Measurements from ENCODE around the gene FGF12.

Gene FGF12

GRCh38 chr3:192651836-192652512 is 75.4 kb downstream of the FGF12 start:
- TF ChIP-seq CTCF (IDR thresholded peaks at IDR 0.05; ENCODE audit: low read length, missing control alignments) = no peak

GRCh38 chr3:192645437-192645836 is 81.9 kb downstream of the FGF12 start:
- no peak overlapping the region for H3K4me3 ChIP-seq (replicated peaks; ENCODE audit: low read depth, low read length)
- DNase-seq (ENCODE audit: low read depth) = no peak
- no peak for TF ChIP-seq CTCF (IDR thresholded peaks at IDR 0.05; ENCODE audit: low read length, missing control alignments)

More at GRCh38 chr3:192651836-192652512, 75.4 kb downstream of the FGF12 start:
- no peak overlapping the region for H3K4me3 ChIP-seq (replicated peaks; ENCODE audit: low read depth, low read length)
- no peak for DNase-seq (ENCODE audit: low read depth)

- no peak overlapping the region for H3K4me3 ChIP-seq (replicated peaks; ENCODE audit: low read depth, low read length)
- DNase-seq (ENCODE audit: low read depth) = no peak
- no peak for TF ChIP-seq CTCF (IDR thresholded peaks at IDR 0.05; ENCODE audit: low read length, missing control alignments)
Measured at GRCh38 chr3:192642651-192643050, 84.7 kb downstream of the FGF12 start.

GRCh38 chr3:192641919-192642318 is 85.4 kb downstream of the FGF12 start:
- no peak for DNase-seq (ENCODE audit: low read depth)
- no peak overlapping the region for H3K4me3 ChIP-seq (replicated peaks; ENCODE audit: low read depth, low read length)
- TF ChIP-seq CTCF (IDR thresholded peaks at IDR 0.05; ENCODE audit: low read length, missing control alignments) = no peak

GRCh38 chr3:192639987-192640386 is 87.4 kb downstream of the FGF12 start:
- no peak overlapping the region for H3K4me3 ChIP-seq (replicated peaks; ENCODE audit: low read depth, low read length)
- TF ChIP-seq CTCF (IDR thresholded peaks at IDR 0.05; ENCODE audit: low read length, missing control alignments) = no peak
- DNase-seq (ENCODE audit: low read depth) = no peak

- TF ChIP-seq CTCF (IDR thresholded peaks at IDR 0.05; ENCODE audit: low read length, missing control alignments) = no peak
- no peak for DNase-seq (ENCODE audit: low read depth)
- no peak overlapping the region for H3K4me3 ChIP-seq (replicated peaks; ENCODE audit: low read depth, low read length)
Measured at GRCh38 chr3:192637803-192638202, 89.5 kb downstream of the FGF12 start.
